Activated naive CD8-positive, alpha-beta T cell treated with anti-CD3 and anti-CD28 coated beads, Interleukin-2, amount 50 U/mL, for 24 hours (primary cell): Measurements from ENCODE around the gene AXDND1.

Experiments
- ATAC-seq: fragments of 150-1000 bp; cut with Tn5 transposase; one replicate; pipeline ENCODE4 v1.10.0; 2021
- DNase-seq: peaks from one replicate; pipeline ENCODE4 v3.0.0; 2021
- H3K27ac Mint-ChIP-seq: one replicate; pipeline ENCODE4 v1.8.0; 2021; ENCODE audit warnings: mild to moderate bottlenecking, mixed read lengths
- H3K27me3 Mint-ChIP-seq: one replicate; pipeline ENCODE4 v1.8.0; 2021; ENCODE audit warnings: mixed read lengths
- H3K36me3 Mint-ChIP-seq: one replicate; pipeline ENCODE4 v1.8.0; 2021; ENCODE audit warnings: low read depth, mixed read lengths
- H3K4me1 Mint-ChIP-seq: one replicate; pipeline ENCODE4 v1.8.0; 2021; ENCODE audit warnings: mixed read lengths
- H3K4me3 Mint-ChIP-seq: one replicate; pipeline ENCODE4 v1.8.0; 2021; ENCODE audit warnings: mild to moderate bottlenecking, moderate library complexity, mixed read lengths
- H3K9me3 Mint-ChIP-seq: one replicate; pipeline ENCODE4 v1.8.0; 2021; ENCODE audit warnings: mixed read lengths

Gene AXDND1

GRCh38 chr1:179548666-179549367 lies 183.0 kb downstream of the AXDND1 start:
- no peaks in the 10 kb centered on the region for H3K9me3 Mint-ChIP-seq
- no peaks in the 10 kb centered on the region for H3K27me3 Mint-ChIP-seq
- no peaks in the 10 kb centered on the region for H3K36me3 Mint-ChIP-seq
- no peak overlapping the region for H3K27ac Mint-ChIP-seq
- no peak for DNase-seq
- no peak overlapping the region for H3K4me3 Mint-ChIP-seq
- no peak for ATAC-seq
- peaks cover 2% of the 10 kb centered on the region for H3K4me1 Mint-ChIP-seq

- H3K27me3 Mint-ChIP-seq, result no peaks in the 10 kb centered on the region
- no peak overlapping the region for H3K4me3 Mint-ChIP-seq
- no peak for DNase-seq
These were observed 183.6 kb downstream of the AXDND1 start for GRCh38 chr1:179549368-179549700.

DNA sequence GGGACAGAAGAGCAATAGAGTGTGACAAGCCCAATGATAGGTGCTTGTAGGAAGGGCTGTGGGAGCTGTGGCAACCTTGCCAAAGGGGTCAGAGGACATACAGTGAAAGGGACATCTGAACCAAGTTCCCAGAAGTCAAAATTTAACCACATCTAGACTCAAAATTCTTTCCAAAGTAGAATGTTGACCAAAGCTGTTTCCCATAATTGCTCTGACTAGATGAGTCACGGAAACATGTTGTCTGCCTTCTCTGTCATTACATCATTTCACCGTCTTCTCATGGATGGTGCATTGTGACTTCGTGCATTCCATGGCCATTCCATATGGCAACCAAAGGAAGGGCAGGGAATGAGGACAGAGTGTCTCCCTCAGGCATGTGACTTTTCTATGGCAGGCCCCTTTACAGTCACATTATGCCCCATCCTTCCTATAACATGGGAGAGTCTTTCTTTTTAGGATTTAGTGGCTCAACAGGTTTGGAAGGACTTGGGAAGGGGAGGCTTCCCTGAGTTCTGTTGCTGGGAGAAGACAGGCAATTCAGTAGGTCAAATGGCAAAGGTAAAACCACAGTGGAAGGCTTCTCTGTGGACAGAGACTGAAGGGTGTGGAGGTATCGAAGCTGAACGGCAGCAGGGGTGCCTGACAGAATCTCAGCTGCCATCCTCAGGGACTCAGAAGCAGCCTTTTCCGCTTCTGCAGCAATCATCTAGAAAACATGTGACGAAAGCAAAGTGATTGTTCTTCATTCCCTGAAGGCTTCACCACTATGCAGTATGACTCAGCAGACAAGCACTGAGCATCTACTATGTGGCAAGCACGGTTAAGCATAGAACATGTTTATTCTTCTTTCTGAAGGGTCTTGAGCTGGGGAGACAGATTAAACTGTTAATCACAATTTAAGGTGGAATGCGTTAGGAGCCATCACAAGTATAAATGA lies 185.2 kb downstream of the AXDND1 start:
- DNase-seq (no peak), ATAC-seq (no peak)
- Mint-ChIP-seq H3K27me3 (no peaks in the 10 kb centered on the region), H3K36me3 (no peaks in the 10 kb centered on the region), H3K27ac (no peak overlapping the region), H3K9me3 (no peaks in the 10 kb centered on the region), H3K4me1 (peaks cover 2% of the 10 kb centered on the region), H3K4me3 (no peak overlapping the region)

More at GRCh38 chr1:179549368-179549700, 183.6 kb downstream of the AXDND1 start:
- peaks cover 2% of the 10 kb centered on the region for H3K4me1 Mint-ChIP-seq
- H3K36me3 Mint-ChIP-seq, result no peaks in the 10 kb centered on the region
- no peak overlapping the region for H3K27ac Mint-ChIP-seq
- H3K9me3 Mint-ChIP-seq, result no peaks in the 10 kb centered on the region
- no peak for ATAC-seq

DNA sequence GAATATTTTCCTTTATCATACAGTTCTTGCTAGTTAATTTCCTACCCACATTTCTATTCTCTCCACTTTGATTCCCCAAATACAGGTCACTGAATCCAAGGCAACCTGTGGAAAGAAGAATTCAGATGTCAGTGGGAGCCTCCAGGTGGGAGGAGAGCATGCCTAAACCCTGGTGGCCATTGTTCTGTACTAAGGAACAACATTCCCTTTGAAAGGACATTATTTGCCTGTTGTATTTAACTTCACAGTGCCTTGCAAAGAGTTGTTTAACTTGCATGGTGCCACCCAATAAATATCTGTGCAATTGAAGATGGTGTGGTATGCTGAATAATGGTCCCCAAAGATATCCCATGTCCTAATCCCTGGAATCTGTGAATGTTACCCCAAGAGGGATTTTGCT lies 188.7 kb downstream of the AXDND1 start:
- no peaks in the 10 kb centered on the region for H3K36me3 Mint-ChIP-seq
- no peak overlapping the region for H3K27ac Mint-ChIP-seq
- no peaks in the 10 kb centered on the region for H3K9me3 Mint-ChIP-seq
- DNase-seq (no peak), ATAC-seq (no peak)
- peaks cover 2% of the 10 kb centered on the region for H3K4me1 Mint-ChIP-seq
- H3K4me3 Mint-ChIP-seq, result no peak overlapping the region
- H3K27me3 Mint-ChIP-seq, result no peaks in the 10 kb centered on the region

GRCh38 chr1:179558078-179558477 lies 192.3 kb downstream of the AXDND1 start:
- H3K4me1 Mint-ChIP-seq, result no peaks in the 10 kb centered on the region
- no peaks in the 10 kb centered on the region for H3K36me3 Mint-ChIP-seq
- H3K9me3 Mint-ChIP-seq, result no peaks in the 10 kb centered on the region
- ATAC-seq (peak; percentile 24), DNase-seq (no peak)
- H3K4me3 Mint-ChIP-seq, result no peak overlapping the region
- no peak overlapping the region for H3K27ac Mint-ChIP-seq
- H3K27me3 Mint-ChIP-seq, result no peaks in the 10 kb centered on the region

GRCh38 chr1:179575497-179576314 lies 209.9 kb downstream of the AXDND1 start, which contains the start of gene NPHS2:
Gene NPHS2, minus strand, starts transcription at chr1:179575948. Its CDS starts 84 bp downstream, at chr1:179575864.
- Mint-ChIP-seq H3K4me3 (no peak within 1 kb of the TSS), H3K9me3 (peaks cover 5% of the 10 kb centered on the region), H3K4me1 (peaks cover 3% of the 10 kb centered on the region), H3K27ac (no peak within 1 kb of the TSS), H3K36me3 (no peaks in the 10 kb centered on the region), H3K27me3 (peaks cover 47% of the 10 kb centered on the region)
- ATAC-seq, result no peak
- no peak for DNase-seq

DNA sequence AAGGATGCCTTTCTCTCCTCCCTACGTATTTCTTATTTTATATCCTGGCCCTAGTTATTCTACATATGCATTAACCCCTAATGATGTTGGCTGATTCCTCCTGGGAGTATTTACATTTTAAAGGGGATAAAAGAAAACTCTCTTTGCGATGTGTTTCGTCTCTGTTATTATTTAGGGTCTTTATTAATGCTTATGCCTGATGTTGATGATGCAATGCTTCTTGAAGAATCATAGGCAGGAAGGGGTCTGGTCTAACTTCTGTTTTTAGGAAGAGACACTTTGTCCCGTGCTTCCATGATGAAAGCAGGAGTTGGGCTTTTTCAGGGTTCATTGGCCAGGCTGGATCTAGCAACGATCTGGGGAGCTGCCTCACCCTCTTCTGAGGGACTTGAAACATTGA lies 210.7 kb downstream of the AXDND1 start:
- Mint-ChIP-seq H3K27ac (no peak overlapping the region), H3K27me3 (peaks cover 47% of the 10 kb centered on the region), H3K4me3 (no peak overlapping the region), H3K36me3 (no peaks in the 10 kb centered on the region), H3K4me1 (peaks cover 3% of the 10 kb centered on the region), H3K9me3 (peaks cover 3% of the 10 kb centered on the region)
- ATAC-seq (no peak), DNase-seq (no peak)

GRCh38 chr1:179583771-179584320 lies 218.1 kb downstream of the AXDND1 start:
- Mint-ChIP-seq H3K4me3 (no peak overlapping the region), H3K27ac (no peak overlapping the region), H3K9me3 (no peaks in the 10 kb centered on the region), H3K27me3 (peaks cover 44% of the 10 kb centered on the region), H3K4me1 (no peaks in the 10 kb centered on the region), H3K36me3 (no peaks in the 10 kb centered on the region)
- ATAC-seq, result no peak
- DNase-seq, result no peak

DNA sequence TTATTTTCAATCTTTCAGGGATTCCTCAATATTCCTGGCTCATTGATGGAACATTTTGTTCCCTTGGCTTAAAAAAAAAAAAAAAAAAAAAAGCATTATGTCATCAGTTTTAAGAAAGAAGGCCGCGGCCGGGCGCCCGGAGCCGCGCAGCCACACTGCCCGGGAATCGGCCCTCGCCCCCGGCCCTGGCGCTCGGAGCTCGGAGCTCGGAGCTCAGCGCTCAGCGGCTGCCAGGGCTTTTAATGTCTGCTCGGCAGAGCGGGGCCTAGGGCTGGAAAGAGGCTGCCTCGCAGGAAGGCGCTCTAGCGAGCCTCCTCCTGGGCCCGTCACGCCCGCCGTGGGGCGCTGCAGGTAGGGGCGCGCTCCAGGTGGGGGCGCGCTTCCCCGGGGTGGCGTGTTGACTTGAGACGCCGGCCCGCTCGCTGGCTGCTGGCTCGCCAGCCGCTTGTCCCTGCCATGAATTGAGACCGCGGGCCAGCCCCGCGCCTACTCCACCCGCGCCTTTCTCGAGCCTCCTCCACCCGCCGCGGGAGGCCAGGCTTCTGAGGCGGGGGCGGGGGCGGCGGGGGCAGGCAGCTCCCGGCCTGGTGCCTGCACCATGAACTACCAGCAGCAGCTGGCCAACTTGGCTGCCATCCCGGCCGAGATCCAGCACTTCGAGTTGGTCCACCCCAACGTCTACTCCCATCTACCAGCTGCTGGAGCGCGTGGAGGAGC lies 220.5 kb downstream of the AXDND1 start:
- H3K4me3 Mint-ChIP-seq, result no peak overlapping the region
- no peaks in the 10 kb centered on the region for H3K36me3 Mint-ChIP-seq
- no peak overlapping the region for H3K27ac Mint-ChIP-seq
- no peaks in the 10 kb centered on the region for H3K9me3 Mint-ChIP-seq
- H3K4me1 Mint-ChIP-seq, result no peaks in the 10 kb centered on the region
- ATAC-seq (no peak), DNase-seq (no peak)
- H3K27me3 Mint-ChIP-seq, result peaks cover 43% of the 10 kb centered on the region

- Mint-ChIP-seq H3K9me3 (no peaks in the 10 kb centered on the region), H3K4me1 (no peaks in the 10 kb centered on the region), H3K4me3 (no peak overlapping the region), H3K27me3 (peaks cover 46% of the 10 kb centered on the region), H3K27ac (no peak overlapping the region), H3K36me3 (no peaks in the 10 kb centered on the region)
- ATAC-seq (no peak), DNase-seq (no peak)
These were observed 221.6 kb downstream of the AXDND1 start for GRCh38 chr1:179587336-179587735.

DNA sequence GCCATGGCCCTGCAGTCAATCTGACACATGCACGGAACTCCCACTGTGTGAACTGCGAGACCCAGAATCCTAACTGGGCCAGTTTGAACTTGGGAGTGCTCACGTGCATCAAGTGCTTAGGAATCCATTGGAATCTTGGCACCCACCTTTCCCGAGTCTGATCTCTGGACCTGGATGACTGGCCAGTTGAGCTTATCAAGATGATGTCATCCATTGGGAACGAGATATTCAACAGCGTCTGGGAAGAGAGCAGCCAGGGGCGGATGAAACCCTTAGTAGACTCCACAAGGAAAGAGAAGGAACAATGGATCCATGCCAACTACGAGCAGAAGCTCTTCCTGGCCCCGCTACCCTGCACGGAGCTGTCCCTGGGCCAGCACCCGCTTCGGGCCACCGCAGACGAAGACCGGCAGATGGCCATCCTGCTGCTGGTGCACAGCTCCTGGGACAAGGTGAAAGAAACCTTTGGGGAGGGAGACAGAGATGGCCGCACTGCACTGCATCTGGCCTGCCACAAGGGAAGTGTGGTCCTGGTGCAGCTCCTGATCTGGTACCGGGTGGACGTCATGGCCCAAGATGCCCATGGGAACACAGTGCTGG lies 222.8 kb downstream of the AXDND1 start:
- ATAC-seq (no peak), DNase-seq (no peak)
- Mint-ChIP-seq H3K4me3 (no peak overlapping the region), H3K27me3 (peaks cover 53% of the 10 kb centered on the region), H3K36me3 (no peaks in the 10 kb centered on the region), H3K9me3 (no peaks in the 10 kb centered on the region), H3K27ac (no peak overlapping the region), H3K4me1 (no peaks in the 10 kb centered on the region)

DNA sequence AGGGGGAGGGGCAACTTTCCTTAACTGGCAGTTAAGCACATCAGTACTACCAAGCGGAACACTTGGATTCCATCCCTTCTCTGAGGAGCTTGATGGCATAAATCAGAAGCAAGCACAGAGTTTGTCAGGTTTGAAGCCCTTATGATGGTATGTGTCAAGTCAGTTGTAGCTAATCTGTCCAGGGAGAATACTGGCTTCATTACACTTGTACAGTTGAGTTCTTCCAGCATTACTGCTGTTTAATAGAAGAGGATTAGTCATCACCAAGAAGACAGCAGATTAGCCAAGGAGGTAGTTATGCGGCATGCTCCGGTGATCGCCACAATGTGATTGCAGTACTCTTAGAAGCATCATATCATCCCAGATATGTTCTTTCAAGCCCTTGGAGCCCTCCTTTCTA lies 223.7 kb downstream of the AXDND1 start:
- Mint-ChIP-seq H3K9me3 (no peaks in the 10 kb centered on the region), H3K27me3 (peaks cover 55% of the 10 kb centered on the region), H3K27ac (no peak overlapping the region), H3K4me1 (no peaks in the 10 kb centered on the region), H3K4me3 (no peak overlapping the region), H3K36me3 (no peaks in the 10 kb centered on the region)
- DNase-seq, result no peak
- ATAC-seq, result no peak

- Mint-ChIP-seq H3K4me3 (no peak overlapping the region), H3K27me3 (peaks cover 46% of the 10 kb centered on the region), H3K36me3 (no peaks in the 10 kb centered on the region), H3K9me3 (no peaks in the 10 kb centered on the region), H3K4me1 (no peaks in the 10 kb centered on the region), H3K27ac (no peak overlapping the region)
- no peak for DNase-seq
- ATAC-seq, result no peak
These were observed 224.9 kb downstream of the AXDND1 start for GRCh38 chr1:179590671-179591070.
